GM18873 (cell line): ENCODE results near the gene ZC2HC1B.
A peak's percentile ranks its signal among the peaks of the same experiment; 100 is the strongest.
"Not testable (repeated sequence)": the region's sequence is repeated elsewhere in the genome, so short reads cannot be mapped to it uniquely, and the experiment has no call there.

ENCODE experiments used
- ATAC-seq: cut with Tn5 transposase; IDR thresholded peaks from one replicate; pipeline ENCODE4 v1.9.1; 2021; ENCODE audit warnings: mild to moderate bottlenecking, moderate library complexity, moderate number of reproducible peaks; ENCODE audit not compliant: unreplicated experiment, low FRiP score

The ZC2HC1B gene

DNA sequence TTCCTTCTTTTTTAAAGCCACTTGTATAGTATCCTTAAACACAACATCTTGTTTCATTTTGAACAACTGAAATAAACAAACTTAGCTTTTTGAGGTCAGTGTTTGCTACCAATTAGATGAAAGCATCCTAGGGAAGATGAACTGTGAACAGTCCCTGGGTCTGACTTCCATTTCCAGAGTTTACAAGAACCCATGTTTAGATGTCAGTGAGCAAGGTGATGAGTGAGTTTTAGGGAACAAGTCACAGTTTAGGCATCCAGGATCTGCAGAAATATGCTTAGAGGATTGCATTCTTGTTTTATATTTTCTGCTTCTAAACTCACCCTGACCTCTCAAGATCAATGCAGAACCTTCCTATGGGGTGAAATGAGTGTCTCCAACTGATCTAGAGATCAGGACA, 3.0 kb downstream of the ZC2HC1B start:
- ATAC-seq: no peak

DNA sequence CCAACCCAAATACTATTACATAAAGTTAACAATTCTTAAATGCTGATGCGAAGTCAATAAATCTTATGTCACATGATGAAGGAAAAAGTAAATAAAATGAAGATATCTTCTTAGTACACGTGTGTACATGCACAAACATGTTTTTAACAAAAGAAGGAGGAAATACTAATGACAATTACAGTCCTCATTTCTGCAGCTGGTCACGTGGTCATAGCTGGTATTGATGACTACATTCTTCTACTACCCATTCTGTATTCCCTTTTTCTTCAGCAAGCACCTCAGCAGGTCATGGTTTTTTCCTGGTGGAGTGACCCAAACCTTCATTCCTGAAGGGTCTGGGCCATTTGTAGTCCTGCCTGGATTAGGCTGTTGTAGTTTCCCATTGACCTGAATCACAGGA, 4.5 kb downstream of the ZC2HC1B start:
- ATAC-seq: not testable (repeated sequence)

DNA sequence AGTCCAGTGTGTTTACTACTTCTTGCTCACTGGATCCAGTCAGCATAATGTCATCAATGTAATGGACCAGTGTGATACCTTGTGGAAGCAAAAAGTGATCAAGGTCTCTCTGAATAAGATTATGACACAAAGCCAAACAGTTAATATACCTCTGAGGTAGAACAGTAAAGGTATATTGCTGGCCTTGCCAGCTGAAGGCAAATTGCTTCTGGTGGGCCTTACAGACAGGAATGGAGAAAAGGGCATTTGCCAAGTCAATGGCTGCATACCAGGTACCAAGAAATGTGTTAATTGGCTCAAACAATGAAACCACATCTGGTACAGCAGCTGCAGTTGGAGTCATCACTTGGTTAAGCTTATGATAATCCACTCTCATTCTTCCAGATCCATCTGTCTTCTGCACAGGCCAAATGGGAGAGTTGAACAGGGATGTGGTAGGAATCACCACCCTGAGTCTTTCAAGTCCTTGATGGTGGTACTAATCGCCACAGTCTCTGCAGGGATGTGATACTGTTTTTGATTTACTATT, 7.0 kb downstream of the ZC2HC1B start:
- ATAC-seq: not testable (repeated sequence)

DNA sequence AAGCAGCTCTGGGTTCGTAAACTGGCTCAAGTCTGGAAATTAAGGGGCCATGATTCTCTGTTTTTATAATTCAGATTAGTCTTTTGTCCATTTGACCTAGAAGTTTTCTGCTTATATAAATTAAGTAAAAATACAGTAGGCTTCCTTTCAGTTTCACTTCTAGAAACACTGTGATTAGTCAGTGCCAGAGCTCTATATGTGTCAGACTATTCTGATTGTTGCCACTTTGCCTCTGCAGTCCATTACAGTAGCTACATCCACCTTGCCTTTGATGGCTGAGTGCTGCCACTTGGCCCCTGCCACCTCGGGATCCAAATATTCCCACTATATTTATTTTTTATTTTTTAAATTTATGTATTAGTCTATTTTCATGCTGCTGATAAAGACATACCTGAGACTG, 7.9 kb downstream of the ZC2HC1B start:
- ATAC-seq: peak; percentile 96

DNA sequence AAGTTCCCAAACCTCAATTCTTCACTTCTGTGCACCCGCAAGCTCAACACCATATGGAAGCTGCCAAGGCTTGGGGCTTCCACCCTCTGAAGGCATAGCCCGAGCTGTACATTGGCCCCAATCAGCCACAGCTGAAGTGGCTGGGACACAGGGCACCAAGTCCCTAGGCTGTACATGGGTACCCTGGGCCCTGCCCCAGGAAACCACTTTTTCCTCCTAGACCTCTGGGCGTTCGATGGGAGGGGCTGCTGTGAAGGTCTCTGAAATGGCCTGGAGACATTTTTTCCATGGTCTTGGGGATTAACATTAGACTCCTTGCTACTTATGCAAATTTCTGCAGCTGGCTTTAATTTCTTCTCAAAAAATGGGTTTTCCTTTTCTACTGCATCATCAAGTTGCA, 9.3 kb downstream of the ZC2HC1B start:
- not testable (repeated sequence) for ATAC-seq

DNA sequence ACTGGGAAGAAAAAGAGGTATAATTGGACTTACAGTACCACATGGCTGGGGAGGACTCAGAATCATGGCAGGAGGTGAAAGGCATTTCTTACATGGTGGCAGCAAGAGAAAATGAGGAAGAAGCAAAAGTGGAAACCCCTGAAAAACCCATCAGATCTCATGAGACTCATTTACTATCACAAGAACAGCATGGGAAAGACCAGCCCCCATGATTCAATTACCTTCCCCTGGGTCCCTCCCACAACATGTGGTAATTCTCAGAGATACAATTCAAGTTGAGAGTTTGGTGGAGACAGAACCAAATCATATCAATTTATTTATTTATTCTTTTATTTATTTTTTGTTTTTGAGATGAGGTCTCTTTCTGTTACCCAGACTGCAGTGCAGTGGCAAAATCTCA, 10.2 kb downstream of the ZC2HC1B start:
- not testable (repeated sequence) for ATAC-seq

DNA sequence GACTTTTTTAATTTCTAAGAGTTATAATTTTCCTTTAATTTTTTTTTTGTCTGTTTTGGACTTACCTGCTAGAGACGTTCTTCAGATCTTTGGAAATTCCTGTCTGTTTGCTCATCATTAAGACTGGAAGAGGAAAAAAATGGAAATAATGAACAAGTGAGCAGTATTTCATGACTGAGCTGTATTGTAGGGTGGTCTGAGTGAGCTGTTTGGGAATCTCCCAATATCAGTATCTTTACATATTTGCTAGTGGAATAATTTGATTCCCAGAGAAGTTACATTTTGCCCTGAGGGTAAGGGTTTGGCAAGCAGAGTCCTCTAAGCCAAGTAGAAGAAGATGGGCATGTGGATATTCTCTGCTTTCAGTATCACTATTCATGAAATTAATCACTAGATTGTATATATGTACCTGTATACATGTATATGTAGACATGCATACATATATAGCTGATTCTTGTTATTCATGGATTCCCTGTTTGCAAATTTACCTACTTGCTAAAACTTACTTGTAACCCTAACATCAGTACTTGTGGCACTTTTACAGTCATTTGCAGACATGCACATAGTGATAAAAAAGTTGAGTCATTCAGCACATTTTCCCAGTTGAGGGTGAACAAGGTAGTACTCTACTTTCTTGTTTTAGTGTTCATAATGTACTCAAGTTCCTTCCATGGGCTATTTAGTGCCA, 13.5 kb downstream of the ZC2HC1B start:
- ATAC-seq: no peak

DNA sequence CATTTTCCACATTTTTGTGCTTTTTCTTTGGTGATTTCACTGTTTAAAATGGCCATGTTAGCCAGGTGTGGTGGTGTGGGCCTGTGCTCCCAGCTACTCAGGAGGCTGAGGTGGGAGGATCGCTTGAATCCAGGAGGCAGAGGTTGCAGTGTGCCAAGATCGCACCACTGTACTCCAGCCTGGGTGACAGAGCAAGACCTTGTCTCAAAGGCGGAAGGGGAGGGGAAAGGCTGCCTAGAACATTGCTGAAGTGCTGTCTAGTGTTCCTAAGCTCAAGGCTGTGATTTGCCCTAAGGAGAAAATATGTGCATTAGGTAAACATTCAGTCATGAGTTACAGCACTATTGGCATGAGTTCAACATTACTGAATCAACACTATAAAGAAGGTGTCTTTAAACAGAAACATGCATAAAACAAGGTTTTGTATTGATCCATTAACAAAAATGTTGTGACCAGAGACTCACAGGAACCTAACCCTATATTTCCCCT, 14.0 kb downstream of the ZC2HC1B start:
- no peak for ATAC-seq

DNA sequence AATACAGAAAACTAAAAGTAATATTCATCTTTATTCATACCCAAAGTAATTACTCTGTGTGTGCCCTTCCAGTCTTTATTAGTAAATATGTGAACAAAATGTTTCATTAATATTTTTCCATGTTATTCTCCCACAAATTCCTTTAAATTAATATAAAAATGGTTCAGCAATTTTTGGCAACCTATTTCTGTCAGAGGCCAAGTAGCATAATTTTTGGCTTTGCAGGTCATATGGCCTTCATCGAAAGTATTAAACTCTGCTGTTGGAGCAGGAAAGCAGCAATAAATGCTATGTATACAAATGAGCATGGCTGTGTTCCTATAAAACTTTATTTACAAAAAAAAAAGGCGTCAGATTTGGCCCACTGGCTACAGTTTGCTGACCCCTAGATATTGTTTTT, 16.1 kb downstream of the ZC2HC1B start:
- ATAC-seq: no peak

DNA sequence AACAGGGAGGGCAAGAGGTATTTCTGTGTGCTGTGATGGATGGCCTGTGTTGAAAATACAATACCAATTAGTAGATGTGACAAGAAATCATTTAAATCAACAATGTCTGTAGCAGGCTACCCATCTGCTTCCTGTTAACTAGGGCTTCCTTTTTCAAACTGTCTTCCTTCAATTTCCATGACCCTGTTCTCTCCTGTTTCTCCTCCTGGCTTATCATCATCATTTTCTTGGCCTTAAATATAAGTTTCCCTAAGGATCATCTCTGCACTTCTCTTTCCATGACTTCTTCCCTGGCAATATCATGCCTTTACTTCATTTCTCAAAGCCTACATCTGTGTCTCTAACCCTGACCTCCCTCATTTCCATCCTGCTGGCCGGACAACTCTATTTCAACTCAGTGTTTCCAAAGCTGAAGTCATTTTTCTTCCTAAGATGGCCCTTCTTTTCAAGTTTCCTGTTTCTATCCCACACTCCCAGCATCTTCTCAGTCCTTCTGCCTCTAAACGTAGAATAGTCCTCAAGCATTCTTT, 18.2 kb downstream of the ZC2HC1B start:
- ATAC-seq: no peak

DNA sequence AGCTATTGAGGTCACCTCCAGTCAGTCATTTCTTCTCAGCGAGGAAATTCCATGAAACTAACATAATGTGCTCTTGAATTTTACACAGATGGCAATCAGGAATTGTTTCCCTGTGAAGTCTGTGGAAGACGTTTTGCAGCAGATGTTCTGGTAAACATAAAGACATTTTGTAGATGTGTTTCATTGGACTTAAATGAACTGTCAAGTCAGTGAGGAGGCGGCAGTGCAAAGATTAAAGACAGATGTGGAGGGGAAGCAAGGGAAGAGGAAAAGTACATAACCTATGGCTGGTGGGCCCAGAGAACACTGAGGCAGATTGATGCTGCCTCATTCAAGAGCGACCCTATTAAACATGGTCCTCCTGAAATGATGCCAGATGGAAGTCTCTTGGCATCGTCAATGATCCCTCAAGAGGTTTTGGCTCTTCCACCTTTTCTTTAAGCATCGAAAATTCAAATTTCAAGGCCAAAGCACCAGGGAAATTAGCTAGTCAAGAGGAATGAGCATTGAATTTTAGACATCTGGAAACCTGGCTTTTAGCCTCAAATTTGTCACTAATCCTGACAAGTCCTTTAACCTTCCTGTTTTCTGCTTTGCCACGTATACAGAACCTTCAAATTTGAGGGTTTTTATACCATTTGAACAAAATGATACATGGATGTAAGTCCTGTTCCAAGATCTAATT, 20.1 kb downstream of the ZC2HC1B start:
- ATAC-seq: no peak

DNA sequence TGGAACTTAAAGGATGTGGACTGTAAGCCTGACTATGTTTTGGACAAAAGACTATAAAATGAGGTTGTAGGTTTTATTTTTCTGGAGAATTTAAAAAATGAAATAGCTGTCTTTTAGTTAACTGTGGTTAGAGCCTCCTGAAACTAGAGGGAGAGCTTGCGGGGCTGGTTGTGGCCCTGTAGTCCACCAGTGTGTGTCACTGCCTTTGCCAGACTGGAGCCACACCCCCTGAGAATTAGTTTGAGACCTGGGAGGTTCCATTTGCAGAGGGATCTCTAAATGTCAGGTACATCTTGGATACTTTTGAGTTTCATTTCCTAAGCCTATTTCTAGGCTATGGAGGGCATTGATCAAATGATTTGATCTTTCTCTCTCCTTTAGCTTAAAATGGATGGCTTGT, 20.8 kb downstream of the ZC2HC1B start:
- no peak for ATAC-seq

DNA sequence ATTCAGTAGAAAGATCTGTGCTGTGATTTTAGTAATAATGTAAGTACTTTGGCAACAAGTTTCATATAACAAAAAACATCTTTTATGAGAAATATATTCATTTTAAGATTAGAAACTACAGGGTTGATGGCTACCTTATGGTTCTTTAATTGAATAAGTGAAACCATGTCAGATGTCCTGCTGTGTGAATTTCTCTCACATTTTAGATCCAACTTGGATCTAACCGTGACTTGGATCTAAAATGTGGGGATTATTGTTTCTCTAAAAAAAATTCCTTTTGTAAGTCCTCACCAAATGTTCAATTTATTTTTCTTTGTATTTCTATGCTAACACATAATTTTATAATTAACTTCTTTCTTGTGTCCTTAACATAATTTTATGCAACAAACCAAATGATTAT, 30.4 kb downstream of the ZC2HC1B start:
- no peak for ATAC-seq

DNA sequence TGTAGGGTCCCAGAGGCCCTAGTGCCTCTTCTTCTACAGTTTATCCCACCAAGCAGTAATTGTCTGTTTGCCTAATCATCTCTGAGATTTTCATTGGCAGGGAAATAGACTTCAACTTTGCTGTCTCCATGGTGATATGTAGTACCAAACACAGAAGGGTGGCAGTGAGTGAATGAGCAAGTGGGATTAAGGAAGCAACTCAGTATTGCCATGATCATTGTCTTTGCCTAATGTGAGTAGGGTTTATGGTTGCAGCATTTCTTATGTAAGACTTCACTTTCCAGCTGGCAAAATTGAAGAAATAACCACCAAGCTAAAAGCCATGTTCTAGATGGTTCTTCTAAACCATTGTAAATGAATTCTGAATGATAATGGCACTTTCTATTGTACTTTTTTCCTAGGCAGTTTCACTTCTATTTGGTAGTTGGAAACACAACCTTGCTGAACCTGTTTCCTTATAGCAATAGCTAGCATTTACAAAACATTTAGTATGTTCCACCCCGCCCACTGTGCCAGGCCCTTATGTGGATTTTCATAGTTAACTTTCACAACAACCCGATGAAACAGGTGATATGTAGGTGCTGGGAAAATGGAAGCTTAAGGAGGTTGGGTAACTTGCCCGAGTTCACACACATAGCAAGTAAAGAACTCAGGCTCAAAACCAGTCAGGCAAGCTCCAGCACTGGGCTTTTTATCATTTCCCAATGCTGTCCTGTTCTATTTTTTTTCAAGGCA, 32.0 kb downstream of the ZC2HC1B start:
- no peak for ATAC-seq

DNA sequence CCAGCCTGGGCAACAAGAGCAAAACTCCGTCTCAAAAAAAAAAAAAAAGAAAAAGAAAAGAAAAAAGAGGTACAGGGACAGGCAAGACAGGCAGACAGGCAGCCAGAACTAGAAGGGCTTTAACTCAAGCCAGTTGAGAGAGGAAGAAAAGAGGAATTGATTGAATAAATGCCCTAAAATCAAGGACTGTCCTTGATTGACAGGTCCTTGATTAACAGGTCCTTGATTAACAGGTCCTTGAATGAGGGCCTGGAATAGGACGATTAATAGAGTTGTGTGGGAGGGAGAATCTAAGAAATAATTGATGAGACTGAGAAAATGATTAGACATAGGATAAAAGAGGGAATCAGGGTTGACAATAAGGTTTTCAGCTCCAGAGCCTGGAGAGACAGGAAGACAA, 36.1 kb downstream of the ZC2HC1B start:
- ATAC-seq: no peak

DNA sequence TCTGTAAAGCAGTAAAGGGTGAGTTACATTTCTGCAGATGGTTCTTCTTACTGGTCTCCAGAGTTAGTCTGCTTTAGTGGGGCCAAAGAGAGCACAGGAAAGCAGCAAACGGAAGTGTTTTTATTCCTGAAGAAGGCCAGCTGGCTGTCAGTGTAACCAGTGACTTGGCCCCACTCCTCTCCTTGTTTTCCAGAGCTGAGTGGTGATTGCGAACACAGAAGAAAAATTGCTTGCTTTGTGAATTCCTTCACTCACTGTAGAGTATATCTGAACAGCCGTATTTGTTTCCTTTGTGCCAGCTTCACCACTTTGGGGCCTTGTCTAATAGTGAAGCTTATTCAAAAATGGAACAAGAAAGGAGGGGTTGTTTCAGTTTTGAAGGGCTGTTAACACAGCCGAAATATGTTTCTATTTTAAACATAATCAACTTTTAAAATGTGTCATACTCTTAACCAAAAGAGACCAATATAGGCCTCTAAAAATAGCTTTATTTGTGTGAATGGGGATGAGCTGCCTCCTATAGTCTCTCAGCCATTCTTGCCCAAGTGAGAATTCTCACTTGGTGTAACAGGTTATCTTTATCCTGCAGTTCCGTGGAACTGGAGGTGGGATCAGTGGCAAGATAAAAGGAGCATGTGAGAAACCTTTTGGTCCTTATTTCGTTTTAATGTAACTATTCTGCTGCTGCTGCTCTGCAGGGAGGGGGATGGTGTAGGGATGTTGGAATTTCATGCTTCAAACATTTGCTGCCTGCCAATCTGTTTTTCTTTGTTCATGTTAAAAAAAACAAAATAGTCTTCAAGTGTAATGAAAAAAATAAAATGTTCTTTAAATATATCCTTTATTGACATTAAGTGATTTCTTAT, 37.8 kb downstream of the ZC2HC1B start:
- peak; percentile 96 for ATAC-seq

DNA sequence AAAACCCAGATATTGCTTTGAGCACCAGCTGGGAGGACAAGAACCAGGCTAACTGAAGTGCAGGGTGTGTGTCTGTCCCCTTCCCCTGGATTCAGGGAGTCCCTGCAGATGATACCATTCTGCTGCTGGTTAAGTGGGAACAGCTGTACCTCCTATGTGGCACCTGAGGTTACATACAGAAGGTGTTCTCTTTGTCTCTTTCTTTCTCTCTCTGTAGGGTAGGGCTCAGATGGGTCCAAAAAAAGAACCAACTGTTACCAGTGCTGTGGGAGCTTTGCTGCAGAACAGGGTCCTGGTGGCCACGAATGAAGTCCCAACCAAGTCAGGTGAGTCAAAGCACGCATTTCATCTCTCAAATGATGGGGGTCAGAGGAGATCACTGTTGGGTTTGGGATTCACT, 38.6 kb downstream of the ZC2HC1B start:
- ATAC-seq: no peak

DNA sequence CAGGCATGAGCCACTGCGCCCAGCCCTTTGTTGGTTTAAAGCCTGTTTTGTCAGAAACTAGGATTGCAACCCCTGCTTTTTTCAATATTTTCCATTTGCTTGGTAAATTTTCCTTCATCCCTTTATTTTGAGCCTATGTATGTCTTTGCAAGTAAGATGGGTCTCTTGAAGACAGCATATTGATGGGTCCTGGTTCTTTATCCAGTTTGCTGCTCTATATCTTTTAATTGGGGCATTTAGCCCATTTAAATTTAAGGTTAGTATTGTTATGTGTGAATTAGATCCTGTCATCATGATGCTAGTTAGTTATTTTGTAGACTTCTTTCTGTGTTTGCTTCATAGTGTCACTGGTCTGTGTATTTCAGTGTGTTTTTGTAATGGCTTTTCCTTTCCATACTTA, 46.8 kb downstream of the ZC2HC1B start:
- ATAC-seq: no peak

DNA sequence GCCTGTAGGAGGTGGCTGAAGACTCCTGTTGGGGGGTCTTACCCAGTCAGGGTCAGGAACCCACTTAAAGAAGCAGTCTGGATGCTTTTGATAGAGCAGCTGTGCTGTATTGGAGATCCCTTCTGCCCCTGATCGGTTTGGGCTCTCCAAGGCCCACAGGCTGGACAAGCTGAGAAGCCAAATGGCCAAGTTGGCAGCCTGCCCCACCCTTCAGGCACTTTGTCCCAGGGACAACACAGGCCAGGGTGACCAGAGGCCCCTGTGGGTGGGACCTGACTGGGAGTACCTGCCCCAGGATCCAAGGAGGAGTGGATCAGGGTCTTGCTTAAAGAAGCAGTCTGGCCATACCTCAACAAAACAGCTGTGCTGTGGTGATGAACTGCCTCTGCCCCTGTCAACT, 48.4 kb downstream of the ZC2HC1B start:
- no peak for ATAC-seq

DNA sequence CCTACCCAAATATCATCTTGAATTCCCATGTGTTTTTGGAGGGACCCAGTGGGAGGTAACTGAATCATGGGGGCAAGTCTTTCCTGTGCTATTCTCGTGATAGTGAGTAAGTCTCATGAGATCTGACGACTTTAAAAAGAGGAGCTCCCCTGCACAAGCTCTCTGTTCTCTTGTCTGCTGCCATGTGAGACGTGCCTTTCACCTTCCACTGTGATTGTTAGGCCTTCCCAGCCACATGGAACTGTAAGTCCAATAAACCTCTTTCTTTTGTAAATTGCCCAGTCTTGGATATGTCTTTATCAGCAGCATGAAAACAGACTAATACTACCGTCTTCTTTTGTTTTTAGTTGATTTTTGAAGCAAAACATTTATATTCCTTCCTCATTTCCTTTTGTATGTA, 52.8 kb downstream of the ZC2HC1B start:
- ATAC-seq: not testable (repeated sequence)
